ENCODE results near the gene CC2D1B.

Gene CC2D1B

DNA sequence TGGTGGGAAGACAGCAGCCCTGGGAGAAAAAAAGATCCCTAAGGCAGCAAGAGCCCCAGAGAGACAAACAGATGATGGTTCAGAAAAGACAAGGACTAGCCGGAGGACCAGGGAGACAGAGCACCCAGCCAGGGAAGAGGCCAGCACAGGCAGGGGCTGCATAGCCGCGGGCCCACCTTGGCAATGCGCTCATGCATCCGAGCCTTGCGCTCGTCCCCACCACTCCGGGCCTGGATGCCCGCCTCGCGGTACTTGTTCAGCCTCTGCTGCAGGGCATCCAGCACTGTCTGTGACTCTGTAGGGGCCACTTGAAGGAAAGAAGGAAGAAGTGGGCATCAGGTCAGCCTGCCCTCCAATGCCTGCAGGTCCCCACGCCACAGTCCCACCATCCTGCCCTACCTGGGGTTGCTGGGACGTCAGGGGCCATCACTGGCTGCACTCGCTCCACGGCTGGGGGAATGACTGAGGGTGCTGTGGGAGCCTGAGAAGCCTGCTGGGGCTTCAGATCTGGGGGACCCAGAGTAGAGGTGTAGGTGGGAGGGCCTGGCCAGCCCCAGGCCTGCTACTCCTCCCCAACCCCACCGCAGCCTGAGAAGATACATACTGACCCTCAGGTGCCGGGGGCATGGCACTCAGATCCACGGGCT lies 7.0 kb downstream of the CC2D1B start:
- DNase-seq (ENCODE audit: low read depth), result no peak

DNA sequence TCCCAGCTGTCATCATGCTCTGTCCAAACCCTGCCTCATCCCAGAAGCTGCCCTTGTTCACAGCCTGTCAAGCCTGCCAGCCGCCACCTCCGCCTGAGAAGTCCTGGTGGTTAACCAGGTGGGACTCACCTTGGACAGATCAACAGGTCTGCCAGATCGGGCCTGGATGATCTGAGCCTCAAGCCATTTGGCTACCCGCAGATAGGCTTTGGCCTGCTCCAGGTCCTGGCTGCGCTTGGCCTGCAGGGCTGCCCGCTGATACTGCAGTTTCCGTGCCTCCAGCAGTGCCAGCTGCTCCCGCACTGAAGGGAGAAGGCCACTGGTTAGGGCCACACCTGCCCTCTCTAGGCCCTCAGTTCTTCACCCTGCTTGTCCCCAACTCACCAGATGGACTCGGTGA lies 8.6 kb downstream of the CC2D1B start:
- no peak for DNase-seq (ENCODE audit: low read depth)

DNA sequence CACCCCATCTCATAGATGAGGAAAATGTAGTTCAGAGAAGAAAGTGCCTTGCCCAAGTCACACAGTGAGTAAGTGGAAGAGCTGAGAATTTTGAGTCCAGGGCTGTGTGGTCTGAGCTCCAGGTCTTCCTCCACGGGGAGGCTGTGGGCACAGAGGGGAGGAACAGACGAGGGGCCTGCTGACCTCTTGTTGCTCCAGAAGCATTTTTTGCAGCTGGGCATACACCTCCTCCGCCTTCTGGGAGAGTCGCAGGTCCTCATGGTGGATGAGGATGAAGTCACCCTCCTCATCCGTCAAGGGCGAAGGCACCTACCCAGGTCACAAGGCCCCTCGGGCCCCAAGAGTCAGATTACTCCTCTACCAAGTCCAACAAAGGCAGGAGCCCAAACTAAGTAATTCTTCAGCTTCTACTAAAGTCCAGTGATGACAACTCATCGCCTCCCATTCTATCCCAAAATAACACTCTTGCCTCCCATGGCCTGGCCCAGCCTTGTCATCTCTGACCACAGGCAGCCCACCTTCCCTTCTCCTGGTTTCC lies 9.1 kb downstream of the CC2D1B start:
- no peak for DNase-seq (ENCODE audit: low read depth)

DNA sequence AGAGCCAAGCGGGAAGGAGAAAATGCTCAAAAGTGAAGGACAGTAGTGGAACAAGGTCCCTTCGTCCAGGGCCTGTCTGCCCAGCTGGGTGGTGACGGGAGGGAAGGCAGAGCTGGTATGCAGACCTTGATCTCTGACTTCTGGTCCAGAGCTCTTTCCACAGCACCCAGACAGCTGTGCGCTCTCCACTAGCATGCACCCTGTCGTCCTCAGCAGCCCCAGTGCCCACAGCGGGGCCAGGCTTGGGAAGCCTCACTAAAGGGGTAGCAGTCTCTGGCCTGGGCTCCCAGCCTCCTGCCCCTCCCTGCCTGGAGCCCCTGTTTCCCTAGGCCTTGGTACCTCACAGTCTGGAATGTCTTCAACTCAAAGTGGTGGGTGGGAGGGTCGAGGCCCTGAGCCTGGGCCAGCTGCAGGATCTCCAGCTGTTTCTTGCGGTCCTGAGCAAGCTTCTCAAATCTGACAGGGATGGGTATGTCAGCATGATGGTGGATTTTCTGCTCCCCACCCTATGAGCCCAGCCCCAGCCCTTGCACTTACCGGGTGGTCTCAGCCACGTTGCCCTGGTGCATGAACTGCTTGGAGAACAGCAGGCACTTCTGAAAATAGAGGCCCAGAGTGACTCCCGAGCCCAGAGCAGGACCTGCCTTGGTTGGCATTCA lies 10.0 kb downstream of the CC2D1B start:
- no peak for DNase-seq (ENCODE audit: low read depth)

DNA sequence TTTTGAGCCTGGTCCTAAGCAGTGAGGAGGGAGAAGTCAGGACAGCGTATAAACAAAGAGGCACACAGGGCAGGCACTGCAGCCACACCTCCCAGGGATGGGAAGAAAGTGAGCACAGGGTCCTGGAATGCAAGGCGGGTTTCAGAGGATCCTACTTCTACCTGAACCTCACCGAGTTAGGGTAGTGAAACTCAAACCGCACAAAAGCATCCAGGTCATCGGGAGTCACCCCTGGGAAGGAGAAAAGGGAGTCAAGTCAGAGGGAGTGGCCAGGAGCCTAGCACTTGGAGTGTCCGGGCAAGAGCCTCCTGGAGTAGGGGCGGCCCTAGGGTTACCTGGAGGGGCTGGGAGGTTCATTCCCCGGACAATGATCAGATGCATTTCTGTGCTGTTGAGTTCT lies 10.6 kb downstream of the CC2D1B start:
- DNase-seq (ENCODE audit: low read depth), result no peak

DNA sequence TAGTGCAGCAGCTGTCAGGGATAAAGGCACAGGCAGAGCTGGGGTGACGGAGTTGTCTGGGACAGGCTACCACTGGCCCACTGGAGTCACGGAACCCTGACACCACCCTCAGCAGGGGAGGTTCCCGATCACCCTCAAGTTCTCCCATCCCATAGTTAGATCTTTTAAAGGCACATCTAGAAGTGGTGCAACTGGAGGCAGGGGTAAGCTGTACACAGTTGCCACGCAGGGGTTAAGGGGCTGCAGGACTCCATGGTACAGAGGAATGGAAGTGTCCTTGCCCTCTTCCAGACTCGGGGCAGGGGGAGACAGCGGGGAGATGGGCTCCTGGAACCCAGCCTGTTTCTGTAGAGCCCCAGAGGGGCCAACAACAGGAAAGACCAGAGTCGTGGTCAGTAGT lies 13.3 kb downstream of the CC2D1B start:
- DNase-seq (ENCODE audit: low read depth), result no peak

DNA sequence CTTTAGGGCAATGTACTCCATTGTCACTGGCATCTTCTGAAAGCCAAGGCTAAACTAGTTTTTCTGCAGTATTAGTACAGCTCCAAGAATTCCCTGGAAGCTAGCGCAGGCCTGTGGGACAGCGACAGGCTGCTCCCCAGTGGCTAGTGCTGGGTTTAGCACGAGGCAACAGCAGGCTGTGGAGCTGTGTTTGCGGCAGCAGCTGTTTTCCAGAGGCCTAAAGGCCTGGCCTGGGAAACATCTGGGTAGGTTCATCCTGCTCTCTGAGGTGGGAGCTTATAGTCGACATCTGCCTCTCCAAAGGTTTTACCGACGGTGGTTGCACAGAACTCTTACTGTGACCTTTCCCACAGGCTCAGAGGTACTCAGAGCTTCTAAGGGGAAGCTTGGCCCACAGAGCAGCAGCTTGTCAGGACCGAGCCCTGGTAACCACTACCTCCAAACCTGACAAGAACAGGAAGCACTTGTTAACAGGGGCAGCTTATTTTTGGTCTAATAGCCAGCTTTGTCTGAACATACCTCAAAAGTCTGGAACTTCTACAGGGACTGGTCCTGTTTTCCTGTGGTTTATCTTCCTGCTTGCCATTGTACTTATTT lies 17.2 kb downstream of the CC2D1B start:
- no peak for DNase-seq (ENCODE audit: low read depth)

DNA sequence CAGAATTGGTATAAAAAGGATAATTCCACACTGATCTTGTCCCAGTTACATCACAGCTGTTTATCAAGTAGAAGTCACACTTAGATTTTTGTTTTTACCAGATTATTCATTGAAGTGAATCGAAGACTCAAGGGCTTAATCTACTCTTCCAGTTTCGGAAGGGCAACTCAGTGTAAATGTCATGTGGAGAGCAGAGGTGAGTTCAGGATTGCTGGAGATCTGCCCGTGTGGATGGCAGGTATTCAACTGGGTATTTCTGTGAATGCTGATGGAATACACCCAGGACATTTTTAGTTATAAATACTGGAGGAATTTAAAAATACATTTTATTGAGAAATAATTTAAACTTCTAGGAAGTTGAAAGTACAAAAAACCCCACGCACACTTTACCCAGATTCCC lies 19.4 kb downstream of the CC2D1B start:
- DNase-seq (ENCODE audit: low read depth), result no peak

DNA sequence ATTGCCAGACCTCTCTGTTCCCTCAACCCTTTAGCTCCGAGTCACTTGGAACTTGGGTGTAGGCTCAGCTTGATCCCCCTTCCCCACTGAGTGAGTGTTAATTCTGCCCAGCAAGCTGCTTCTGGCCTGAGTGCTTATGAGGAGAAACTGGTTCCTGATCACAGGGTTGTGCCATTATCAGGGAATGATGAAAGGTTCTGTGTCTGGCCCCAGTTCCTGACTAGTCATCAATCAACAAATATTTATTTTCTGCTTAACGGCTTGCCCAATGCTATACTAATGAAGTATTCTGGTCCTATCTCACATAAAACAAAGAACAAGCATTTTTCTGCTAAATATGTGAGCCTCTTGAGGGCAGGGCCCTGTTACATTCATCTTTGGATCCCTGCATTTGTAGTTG lies 20.8 kb downstream of the CC2D1B start:
- DNase-seq (ENCODE audit: low read depth), result no peak

DNA sequence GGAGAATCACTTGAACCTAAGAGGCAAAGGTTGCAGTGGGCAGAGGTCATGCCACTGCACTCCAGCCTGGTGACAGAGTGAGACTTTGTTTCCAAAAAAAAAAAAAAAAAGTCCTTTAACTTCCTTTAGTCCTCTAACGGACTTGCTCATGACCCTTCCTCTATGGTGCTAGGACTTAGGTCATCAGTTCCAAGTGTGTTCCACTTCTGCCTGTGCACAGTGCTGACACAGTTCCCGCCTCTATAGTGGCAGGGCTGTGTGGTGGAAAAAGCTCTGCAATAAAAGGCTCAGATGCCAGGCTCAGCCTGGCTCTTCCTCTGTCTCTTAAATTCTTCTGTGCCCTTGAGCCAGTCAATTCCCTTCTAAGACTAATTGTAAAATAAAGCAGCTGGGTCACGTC lies 22.0 kb downstream of the CC2D1B start:
- no peak for DNase-seq (ENCODE audit: low read depth)

DNA sequence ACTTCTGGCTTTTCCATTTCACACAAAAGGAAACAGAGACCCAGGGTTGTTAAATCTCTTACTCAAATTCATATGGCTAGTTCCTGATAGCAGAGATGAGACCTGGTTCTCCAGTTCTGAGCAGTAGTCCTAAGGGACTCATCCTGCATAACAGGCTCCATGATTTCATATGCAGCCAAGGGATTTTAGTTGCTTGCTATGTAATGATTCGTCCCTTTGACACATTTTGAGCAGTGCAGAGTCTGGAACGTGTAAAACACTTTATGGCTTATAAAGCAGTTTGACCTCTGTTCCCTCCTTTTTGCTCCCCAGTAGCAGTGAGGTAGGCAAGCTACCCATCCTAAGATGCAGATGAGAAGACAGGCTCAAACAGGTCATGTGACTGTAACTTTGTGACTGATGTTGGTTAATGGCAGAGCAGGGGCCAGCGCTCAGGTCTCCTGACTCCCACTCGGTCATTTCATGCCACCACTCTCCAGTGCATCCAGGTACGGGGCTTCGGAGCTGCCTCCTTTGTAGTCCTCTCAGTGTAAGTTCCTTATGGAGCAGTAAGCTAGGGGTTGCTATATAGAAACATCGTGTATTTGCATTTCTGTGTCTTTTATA lies 24.2 kb downstream of the CC2D1B start:
- no peak for DNase-seq (ENCODE audit: low read depth)

DNA sequence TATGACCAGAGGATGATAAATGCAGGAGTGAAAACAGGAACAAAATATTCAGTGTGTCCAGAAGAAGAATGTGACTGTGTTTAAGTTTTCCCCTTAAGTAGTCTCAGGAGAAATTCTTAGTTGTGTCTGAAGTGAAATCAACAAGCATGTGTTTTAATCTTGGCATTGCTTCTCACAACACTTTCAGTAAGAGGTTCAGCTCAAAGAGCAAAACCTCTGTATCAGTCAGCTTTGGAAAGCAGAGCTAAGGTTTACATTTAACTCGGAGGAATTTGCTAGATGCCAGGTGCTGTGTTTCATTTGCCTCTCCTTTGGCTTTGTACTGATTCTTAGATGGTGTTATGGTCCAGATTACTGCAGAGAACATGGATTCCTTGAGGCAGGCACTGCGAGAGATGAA lies 28.6 kb downstream of the CC2D1B start:
- no peak for DNase-seq (ENCODE audit: low read depth)

DNA sequence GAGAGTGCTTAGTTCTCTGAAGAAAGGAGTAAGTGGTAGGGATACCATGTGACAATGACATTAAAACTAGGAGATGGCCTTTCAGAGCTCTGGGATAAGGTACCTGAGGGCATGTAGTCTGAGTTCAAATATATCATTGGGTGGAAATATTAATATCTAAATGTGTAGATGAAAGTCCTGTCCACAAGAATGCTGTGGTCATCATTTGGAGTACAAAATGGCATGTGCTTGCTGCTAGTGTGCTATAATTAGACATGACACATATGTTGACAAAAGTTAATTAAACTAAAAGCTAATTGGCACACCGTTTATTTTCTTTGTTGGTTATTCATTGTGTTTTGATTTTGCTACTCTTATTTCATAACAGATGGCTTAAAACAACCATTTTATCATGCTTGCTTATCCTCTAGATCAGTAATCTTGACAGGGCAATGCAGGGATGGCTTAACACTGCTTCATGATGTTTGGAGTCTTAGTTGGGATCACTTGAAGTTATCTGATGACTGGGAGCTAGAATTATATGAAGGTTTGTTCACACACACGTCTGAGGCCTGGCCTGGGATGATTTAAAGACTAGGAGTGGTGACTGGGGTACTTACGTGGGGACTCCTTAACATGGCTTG lies 31.0 kb downstream of the CC2D1B start:
- no peak for DNase-seq (ENCODE audit: low read depth)

DNA sequence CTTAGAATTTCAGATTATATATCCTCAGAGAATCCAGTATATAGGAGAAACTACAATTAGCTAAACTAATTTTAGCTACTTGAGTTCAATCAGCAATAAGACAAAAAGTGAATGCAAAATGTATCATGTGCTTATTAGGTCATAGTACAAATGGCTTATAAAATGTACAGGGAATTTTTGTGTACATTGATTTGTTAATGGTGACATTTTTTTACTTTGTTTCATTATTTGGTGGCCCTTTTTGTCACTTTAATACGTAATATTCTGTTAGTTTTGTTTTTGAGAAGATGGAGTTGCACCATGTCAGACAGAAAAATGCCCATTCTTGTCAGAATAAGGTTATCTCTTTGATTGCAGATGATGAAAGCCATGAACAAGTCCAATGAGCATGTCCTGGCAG lies 33.6 kb downstream of the CC2D1B start:
- no peak for DNase-seq (ENCODE audit: low read depth)

DNA sequence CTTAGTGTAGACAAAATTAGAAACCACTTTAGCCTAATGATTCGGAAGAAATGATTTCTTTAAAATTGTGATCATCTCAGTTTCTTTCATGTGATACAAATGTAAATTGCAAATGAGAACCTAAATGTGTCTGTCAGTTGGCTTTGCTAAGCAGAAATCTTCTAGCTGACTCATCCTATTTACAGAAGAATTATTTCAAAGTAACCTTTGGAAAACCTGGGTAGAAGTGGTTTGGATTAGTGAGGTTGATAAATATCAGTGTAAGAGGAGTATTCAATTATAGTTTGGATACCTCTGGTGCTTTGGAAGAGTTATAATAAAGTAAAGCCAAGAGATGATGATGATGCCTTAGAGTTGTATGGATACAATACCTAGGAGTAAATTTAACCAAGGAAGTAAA lies 37.4 kb downstream of the CC2D1B start:
- DNase-seq (ENCODE audit: low read depth), result no peak

DNA sequence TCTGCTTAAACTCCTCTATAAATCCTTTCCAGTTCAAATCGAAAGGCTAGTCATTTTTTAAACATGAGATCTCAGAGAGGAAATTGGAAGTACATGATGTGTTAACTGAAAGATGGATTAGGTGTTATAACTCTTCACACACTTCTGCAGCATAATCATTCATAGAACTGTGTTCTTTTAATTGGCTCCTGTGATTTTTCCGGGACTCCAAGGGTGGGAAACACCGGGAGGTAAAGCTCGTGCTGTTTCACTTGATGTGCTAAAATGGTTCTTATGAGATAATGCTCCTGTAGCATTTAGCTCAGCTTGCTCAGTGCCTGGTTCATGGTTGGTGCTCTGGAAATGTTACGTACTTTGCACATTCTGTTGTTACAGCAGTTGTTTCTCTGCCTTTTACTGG lies 40.2 kb downstream of the CC2D1B start:
- DNase-seq (ENCODE audit: low read depth), result no peak

DNA sequence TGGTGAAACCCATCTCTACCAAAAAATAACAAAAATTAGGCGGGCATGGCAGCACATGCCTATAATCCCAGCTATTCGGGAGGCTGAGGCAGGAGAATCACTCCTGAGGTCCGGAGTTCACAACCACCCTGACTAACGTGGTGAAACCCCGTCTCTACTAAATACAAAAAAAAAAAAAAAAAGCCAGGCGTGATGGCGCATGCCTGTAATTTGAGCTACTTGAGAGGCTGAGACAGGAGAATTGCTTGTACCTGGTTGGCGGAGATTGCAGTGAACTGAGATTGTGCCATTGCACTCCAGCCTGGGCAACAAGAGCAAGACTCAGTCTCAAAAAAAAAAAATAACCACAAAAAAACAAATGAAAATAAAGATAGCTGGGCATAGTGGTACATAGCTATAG lies 42.3 kb downstream of the CC2D1B start:
- DNase-seq (ENCODE audit: low read depth), result no peak

DNA sequence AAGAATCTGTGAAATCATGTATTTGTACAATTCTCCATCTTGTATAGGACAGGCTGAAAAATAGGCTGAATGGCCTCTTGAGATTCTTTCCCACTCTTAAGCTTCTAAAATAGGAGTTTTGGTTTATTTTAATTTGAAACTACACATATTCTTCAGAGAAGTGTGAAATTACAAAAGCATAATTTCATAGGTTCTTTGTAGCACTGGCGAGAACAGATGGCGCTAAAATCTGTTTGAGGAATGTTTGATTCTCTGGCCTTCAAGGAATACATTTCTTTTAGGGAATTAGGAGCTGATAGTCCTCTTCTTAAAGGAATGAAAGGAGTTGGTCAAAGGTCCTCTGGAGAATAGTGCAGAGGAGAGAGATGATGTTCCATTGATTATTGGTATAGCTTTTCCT lies 44.9 kb downstream of the CC2D1B start:
- no peak for DNase-seq (ENCODE audit: low read depth)

DNA sequence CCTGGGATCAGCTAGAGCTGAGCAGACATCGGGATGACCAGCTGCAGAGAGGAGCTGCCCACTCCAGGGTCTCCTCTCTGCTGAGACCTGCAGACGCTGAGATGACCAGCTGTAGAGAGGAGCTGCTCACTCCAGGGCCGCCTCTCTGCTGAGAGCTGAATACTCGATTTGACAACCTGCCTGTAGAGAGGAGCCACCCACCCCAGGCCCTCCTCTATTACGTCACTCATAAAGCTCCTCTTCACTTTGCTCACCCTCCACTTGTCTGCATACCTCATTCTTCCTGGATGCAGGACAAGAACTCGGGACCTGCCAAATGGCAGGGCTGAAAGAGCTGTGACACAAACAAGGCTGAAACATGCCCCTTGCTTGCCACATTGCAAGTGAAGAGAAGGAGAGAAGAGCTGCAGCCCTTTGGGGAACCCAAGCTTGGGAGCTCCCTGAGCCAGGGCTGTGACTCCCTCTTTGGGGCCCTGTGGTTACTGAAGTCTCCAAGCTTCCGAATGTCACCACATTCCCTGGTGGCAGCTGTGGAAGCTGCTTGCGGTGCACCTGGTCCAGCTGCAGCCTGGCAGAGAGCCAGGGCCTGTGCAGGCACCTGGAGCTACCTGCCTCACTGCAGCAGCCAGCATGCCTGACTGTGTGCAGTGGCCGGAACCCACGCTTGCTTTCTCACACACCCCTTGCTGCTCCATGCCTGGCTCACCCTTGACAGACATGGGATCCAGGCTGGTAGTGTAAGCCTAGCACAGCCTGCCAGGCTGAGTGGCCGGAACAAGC lies 59.6 kb downstream of the CC2D1B start:
- DNase-seq (ENCODE audit: low read depth), result no peak

DNA sequence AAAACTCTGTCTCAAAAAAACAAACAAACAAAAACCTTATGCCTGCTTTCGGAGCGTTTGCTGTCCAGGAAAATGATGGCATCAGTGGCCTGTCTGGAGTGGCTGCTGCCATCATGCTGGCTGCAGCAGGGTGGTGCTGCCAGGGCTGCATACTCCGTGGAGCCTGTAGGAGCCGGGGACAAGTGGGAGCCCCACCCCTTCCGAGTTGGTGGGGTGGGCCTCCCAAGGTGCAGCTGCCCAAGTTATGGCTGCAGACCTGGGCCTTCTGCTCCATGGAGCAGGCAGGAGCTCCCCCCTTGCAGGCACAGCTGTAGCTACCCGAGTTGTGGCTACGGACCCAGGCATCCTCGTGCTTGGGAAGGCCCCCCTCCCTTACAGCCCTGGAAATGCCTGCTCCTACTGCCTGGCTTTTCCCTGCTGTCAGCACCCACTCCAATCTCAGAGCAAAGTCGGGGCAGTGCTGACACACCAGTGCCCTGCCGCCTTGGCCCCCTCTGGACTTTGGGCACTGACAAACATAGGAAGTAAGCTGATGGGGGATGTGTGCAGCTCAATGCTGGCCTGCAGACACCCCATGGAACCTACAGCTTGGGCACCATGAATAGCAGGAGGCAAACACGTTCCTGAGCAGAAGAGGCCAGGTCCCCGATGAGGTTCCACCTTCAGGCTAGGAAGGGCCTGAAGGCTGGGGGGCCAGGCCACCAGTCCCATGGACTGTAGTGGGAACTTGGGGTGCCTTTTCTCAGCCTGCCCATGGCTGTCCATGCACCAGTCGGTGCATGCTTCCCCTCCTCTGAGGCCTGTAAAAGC lies 60.4 kb downstream of the CC2D1B start:
- DNase-seq (ENCODE audit: low read depth), result no peak
